Endodermal cell (in vitro differentiated cells): ENCODE measurements around the gene NOTUM. TPM values are rescaled to one million over a fixed set of nuclear protein-coding genes. Genes with fewer than 3 reads are reported as not detected.
A peak's percentile ranks its signal among the peaks of the same experiment; 100 is the strongest.

Experiments used
- DNase-seq: peaks from one replicate; pipeline ENCODE4 v3.0.0-alpha.2; 2017
- H3K27ac ChIP-seq: 2 replicates; pipeline ENCODE4 v1.5.1; 2013; ENCODE audit warnings: mild to moderate bottlenecking, low read depth, low read length, moderate library complexity
- H3K27me3 ChIP-seq: 2 replicates; pipeline ENCODE4 v1.6.1; 2013; ENCODE audit warnings: mild to moderate bottlenecking, low read length, moderate library complexity; ENCODE audit not compliant: insufficient read depth, control insufficient read depth, poor library complexity, severe bottlenecking
- H3K36me3 ChIP-seq: 2 replicates; pipeline ENCODE4 v1.7.0; 2013; ENCODE audit warnings: mild to moderate bottlenecking, low read length, moderate library complexity; ENCODE audit not compliant: control insufficient read depth, insufficient read depth
- H3K4me1 ChIP-seq: one replicate; pipeline ENCODE4 v1.7.0; 2013; ENCODE audit warnings: low read length; ENCODE audit not compliant: control insufficient read depth, insufficient read depth
- H3K4me3 ChIP-seq: 2 replicates; pipeline ENCODE4 v1.5.1; 2013; ENCODE audit warnings: mild to moderate bottlenecking, low read length, moderate library complexity
- H3K9ac ChIP-seq: 2 replicates; pipeline ENCODE4 v1.6.1; 2013; ENCODE audit warnings: mild to moderate bottlenecking, low read length, moderate library complexity; ENCODE audit not compliant: poor library complexity, severe bottlenecking; ENCODE audit errors: extremely low read depth
- H3K9me3 ChIP-seq: 2 replicates; pipeline ENCODE4 v1.6.1; 2013; ENCODE audit warnings: mild to moderate bottlenecking, low read length, moderate library complexity; ENCODE audit not compliant: control insufficient read depth
- H3K27ac Mint-ChIP-seq: 2 replicates; pipeline ENCODE4 v1.8.0; 2020; ENCODE audit warnings: mixed read lengths
- H3K27me3 Mint-ChIP-seq: 2 replicates; pipeline ENCODE4 v1.8.0; 2021; ENCODE audit warnings: mild to moderate bottlenecking, mixed read lengths; ENCODE audit not compliant: insufficient read depth
- H3K36me3 Mint-ChIP-seq: 2 replicates; pipeline ENCODE4 v1.8.0; 2020; ENCODE audit warnings: low read depth, mixed read lengths
- H3K4me1 Mint-ChIP-seq: 2 replicates; pipeline ENCODE4 v1.8.0; 2020; ENCODE audit warnings: mixed read lengths
- H3K4me3 Mint-ChIP-seq: 2 replicates; pipeline ENCODE4 v1.8.0; 2020; ENCODE audit warnings: mild to moderate bottlenecking, moderate library complexity, mixed read lengths
- H3K9me3 Mint-ChIP-seq: 2 replicates; pipeline ENCODE4 v1.8.0; 2020; ENCODE audit warnings: mild to moderate bottlenecking, mixed read lengths
- WGBS, 2 experiments: methylation state at CpG; one replicate each; pipeline versions ENCODE4 v1.1.5 to v1.1.7; 2013; ENCODE audit warnings: missing lambda C conversion rate in 2 of 2, mixed read lengths in 1 of 2; ENCODE audit not compliant: insufficient coverage in 1 of 2, insufficient read length in 1 of 2; 5-methylcytosine and 5-hydroxymethylcytosine counted together
- total RNA-seq, 2 donors: library from RNA; stranded (reverse); fragmentation: NEBNext Ultra II Directional in 1 of 2; extraction: Animal tissue kit (Norgen Biotek cat#: 25700) in 1 of 2; gene quantifications; 2 replicates in 1 of 2; 3 replicates in 1 of 2; pipeline ENCODE4 v1.2.1, GENCODE V29; 2021
- TF ChIP-seq, protein P1 (sequence below): fragments of 200-600 bp; sonication (generic); conservative IDR thresholded peaks from 2 replicates; pipeline ENCODE4 v1.5.0; 2021; ENCODE audit warnings: antibody characterized with exemption, mild to moderate bottlenecking

Gene NOTUM
- total RNA-seq, 2 donors from 2014 or later: 12.5 to 26.3 TPM

DNA sequence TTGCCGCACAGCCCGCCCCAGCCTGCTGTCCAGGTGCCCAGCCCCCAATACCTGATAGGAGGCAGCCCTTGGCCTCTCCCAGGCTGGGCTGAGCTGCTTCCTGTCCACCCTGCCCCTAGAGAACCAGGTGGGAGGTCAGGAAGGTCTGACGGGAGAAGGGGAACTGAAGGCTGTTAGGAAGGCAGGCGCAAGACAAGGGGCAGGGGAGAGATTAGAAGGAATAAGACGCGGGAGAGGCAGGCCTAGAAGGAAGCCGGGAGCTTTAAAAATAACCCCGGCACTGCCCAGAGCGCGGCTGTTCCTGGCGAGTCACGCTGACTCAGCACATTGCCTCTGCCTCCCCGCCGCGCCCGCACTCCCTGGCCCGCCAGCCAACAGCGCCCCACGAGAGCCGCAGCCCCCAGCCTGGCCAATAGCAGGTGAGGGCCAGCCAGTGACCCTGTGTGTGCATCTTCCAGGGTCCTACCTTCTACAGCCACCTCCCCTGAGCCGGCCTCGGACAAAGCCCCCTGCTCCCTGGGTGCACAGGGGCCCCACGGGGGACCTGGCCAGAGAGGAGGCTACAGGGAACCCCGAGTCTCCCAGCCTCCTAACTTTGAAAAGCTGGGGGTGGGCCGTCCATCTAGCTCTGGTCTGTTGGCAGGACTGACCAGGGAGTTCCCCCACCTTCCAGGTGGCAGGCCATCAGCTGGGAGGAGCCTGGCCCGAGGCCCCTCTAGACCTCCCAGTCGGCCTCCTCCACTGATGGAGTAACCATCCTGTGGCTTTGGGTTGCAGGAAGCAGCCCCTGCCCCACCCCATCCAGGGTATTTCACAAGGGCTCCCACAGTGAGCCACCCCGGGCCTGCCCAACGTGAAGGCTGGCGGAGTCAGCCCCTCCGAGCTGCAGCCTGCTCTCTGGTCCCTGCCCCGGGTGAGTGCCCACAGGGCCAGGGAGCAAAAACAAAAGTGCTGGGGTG lies 37.4 kb downstream of the NOTUM start:
- Histone ChIP-seq H3K9me3 (no peaks in the 10 kb centered on the region), H3K9ac (peak overlapping the region; percentile 47), H3K27me3 (peaks cover 4% of the 10 kb centered on the region), H3K27ac (peak overlapping the region; percentile 63), H3K4me3 (peak overlapping the region; percentile 55), H3K36me3 (peaks cover 21% of the 10 kb centered on the region), H3K4me1 (peaks cover 17% of the 10 kb centered on the region)
- Mint-ChIP-seq H3K4me1 (peaks cover 25% of the 10 kb centered on the region), H3K27me3 (no peaks in the 10 kb centered on the region), H3K36me3 (peaks cover 28% of the 10 kb centered on the region), H3K9me3 (no peaks in the 10 kb centered on the region), H3K4me3 (peak overlapping the region; percentile 88), H3K27ac (peak overlapping the region; percentile 92)
- peak; percentile 94 for DNase-seq
- TF ChIP-seq, protein P1, sequence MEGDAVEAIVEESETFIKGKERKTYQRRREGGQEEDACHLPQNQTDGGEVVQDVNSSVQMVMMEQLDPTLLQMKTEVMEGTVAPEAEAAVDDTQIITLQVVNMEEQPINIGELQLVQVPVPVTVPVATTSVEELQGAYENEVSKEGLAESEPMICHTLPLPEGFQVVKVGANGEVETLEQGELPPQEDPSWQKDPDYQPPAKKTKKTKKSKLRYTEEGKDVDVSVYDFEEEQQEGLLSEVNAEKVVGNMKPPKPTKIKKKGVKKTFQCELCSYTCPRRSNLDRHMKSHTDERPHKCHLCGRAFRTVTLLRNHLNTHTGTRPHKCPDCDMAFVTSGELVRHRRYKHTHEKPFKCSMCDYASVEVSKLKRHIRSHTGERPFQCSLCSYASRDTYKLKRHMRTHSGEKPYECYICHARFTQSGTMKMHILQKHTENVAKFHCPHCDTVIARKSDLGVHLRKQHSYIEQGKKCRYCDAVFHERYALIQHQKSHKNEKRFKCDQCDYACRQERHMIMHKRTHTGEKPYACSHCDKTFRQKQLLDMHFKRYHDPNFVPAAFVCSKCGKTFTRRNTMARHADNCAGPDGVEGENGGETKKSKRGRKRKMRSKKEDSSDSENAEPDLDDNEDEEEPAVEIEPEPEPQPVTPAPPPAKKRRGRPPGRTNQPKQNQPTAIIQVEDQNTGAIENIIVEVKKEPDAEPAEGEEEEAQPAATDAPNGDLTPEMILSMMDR: no peak
- 33 to 44% methylated on average over 11 to 32 of the region's 32 CpGs for WGBS, 2 experiments

DNA sequence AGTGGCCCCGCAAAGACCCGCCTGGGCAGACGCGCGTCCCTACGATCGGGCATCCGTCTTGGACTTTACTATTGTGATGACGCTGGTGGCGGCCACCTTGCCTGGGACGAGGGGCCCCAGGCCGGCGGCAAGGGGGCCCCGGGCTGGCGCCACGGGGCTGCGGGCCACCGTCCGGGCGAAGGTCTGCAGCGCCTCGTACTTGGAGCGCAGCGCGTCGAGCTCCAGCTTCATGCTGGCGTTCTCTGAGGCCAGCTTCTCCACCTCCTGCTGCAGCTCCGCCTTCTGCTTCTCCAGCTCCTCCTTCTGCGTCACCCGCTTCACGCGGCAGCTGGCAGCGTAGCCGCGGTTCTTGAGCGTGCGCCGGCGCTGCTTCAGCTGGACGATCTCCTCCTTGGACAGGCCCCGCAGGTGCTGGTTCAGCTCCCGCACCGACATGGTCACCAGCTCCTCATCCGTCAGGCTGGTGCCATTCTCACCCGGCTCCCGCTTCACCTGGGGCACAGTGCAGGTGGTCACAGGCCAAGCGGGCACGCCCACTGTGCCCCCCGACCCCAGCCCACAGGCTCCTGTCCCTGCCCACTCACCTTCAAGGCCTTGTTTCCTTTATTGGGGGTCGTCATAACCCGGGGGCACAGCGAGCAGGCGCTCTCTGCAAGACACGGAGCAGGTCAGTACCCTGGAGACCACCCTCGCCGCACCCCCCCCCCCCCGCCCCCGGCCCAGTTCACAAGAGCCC lies 38.3 kb downstream of the NOTUM start:
- Mint-ChIP-seq H3K4me3 (peak overlapping the region; percentile 88), H3K27me3 (no peaks in the 10 kb centered on the region), H3K36me3 (peaks cover 28% of the 10 kb centered on the region), H3K4me1 (peaks cover 25% of the 10 kb centered on the region), H3K27ac (peak overlapping the region; percentile 92), H3K9me3 (no peaks in the 10 kb centered on the region)
- TF ChIP-seq, protein P1: no peak
- Histone ChIP-seq H3K9me3 (no peaks in the 10 kb centered on the region), H3K27ac (no peak overlapping the region), H3K4me1 (peaks cover 15% of the 10 kb centered on the region), H3K4me3 (no peak overlapping the region), H3K27me3 (no peaks in the 10 kb centered on the region), H3K9ac (no peak overlapping the region), H3K36me3 (peaks cover 21% of the 10 kb centered on the region)
- no peak for DNase-seq
- WGBS, 2 experiments: 92 to 97% methylated on average over 43 to 56 of the region's 58 CpGs

DNA sequence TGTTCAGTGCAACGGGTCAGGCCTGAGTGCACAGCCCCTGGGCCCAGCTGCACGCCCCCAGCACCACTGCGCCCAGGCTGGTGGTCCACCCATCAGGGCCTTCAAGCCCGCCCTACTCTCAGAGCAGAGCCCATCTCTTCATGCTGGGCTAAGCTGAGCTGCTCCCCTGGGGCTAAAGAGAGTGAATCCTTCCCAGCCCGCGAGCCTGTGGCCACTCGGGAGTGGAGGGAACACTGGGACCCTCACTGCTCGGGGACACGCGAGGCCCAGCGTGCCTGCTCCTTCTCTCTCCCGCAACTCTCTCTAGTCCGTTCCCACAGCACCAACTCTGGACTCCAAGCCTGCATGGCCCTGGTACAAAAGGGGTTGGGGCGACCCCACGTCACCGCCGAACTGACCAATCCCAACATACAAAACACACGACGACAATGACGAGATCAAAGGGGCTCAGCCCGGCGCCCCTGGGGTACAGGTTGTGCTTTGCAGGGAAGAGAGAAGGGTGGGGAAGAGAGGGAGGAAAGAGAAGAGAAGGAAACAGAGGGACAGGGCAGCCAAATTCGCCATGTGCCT lies 38.9 kb downstream of the NOTUM start:
- no peaks in the 10 kb centered on the region for H3K9me3 Mint-ChIP-seq
- H3K36me3 ChIP-seq: peaks cover 21% of the 10 kb centered on the region
- no peak overlapping the region for H3K9ac ChIP-seq
- WGBS, 2 experiments: 95% methylated on average over 17 to 23 of the region's 23 CpGs
- peaks cover 29% of the 10 kb centered on the region for H3K4me1 Mint-ChIP-seq
- no peaks in the 10 kb centered on the region for H3K27me3 ChIP-seq
- TF ChIP-seq, protein P1: no peak
- no peak overlapping the region for H3K27ac ChIP-seq
- DNase-seq: no peak
- no peaks in the 10 kb centered on the region for H3K27me3 Mint-ChIP-seq
- H3K27ac Mint-ChIP-seq: peak overlapping the region; percentile 45
- H3K4me1 ChIP-seq: peaks cover 15% of the 10 kb centered on the region
- H3K9me3 ChIP-seq: no peaks in the 10 kb centered on the region
- no peak overlapping the region for H3K4me3 Mint-ChIP-seq
- H3K36me3 Mint-ChIP-seq: peaks cover 28% of the 10 kb centered on the region
- no peak overlapping the region for H3K4me3 ChIP-seq
